Choroid plexus epithelial cell (primary cell): Measurements from ENCODE around the gene MAMDC4.
A peak's percentile ranks its signal among the peaks of the same experiment; 100 is the strongest.

ENCODE experiments used
- DNase-seq: peaks from one replicate; pipeline ENCODE4 v3.0.0-alpha.2; 2010; ENCODE audit warnings: low read depth
- H3K4me3 ChIP-seq: 2 replicates; pipeline ENCODE4 v1.5.1; 2011; ENCODE audit warnings: low read depth, mild to moderate bottlenecking, control low read depth, low read length, moderate library complexity
- CTCF ChIP-seq: conservative IDR thresholded peaks from 2 replicates; pipeline ENCODE4 v1.5.1; 2011; ENCODE audit warnings: low read depth, mild to moderate bottlenecking, control low read depth, inconsistent platforms, low read length, moderate library complexity

The MAMDC4 gene

GRCh38 chr9:136888454-136888853, 36.3 kb downstream of the MAMDC4 start:
- no peak for TF ChIP-seq CTCF
- DNase-seq: no peak
- no peak overlapping the region for H3K4me3 ChIP-seq

DNA sequence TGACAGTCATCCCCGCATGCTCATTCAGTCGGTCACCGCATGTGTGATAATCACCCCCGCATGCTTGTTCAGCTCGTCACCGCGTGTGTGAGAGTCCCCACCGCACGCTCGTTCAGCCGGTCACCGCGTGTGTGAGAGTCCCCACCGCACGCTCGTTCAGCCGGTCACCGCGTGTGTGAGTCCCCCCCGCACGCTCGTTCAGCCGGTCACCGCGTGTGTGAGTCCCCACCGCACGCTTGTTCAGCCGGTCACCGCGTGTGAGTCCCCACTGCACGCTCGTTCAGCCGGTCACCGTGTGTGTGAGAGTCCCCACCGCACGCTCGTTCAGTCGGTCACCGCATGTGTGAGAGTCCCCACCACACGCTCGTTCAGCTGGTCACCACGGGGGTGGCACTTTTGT, 37.7 kb downstream of the MAMDC4 start:
- no peak for DNase-seq
- no peak overlapping the region for H3K4me3 ChIP-seq
- TF ChIP-seq CTCF: no peak

DNA sequence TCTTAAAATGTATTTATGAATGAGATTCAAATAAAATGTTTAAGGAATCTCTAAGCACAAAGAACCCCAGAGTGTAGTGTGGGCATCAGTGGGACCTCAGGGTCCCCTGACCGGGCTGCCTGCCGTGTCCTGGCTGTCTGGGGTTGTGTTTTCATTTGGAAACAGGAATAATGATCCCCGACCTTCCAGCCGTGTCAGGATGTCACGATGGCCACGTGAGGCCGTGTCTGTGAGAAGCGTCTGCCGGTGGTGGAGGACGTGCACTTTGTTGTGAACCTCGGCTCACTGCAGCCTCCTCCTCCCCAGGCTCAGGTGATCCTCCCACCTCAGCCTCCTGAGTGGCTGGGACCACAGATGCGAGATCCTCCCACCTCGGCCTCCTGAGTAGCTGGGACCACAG, 38.5 kb downstream of the MAMDC4 start:
- no peak overlapping the region for H3K4me3 ChIP-seq
- no peak for DNase-seq
- no peak for TF ChIP-seq CTCF

GRCh38 chr9:136896027-136896426, 43.9 kb downstream of the MAMDC4 start:
- DNase-seq: no peak

GRCh38 chr9:136898483-136899100, 46.4 kb downstream of the MAMDC4 start:
- no peak for DNase-seq
- TF ChIP-seq CTCF: no peak
- H3K4me3 ChIP-seq: no peak overlapping the region

More at GRCh38 chr9:136896027-136896426, 43.9 kb downstream of the MAMDC4 start:
- no peak for TF ChIP-seq CTCF
- no peak overlapping the region for H3K4me3 ChIP-seq

GRCh38 chr9:136899196-136899595, 47.0 kb downstream of the MAMDC4 start:
- DNase-seq: no peak
- no peak overlapping the region for H3K4me3 ChIP-seq
- TF ChIP-seq CTCF: peak; percentile 9

- DNase-seq: no peak
- no peak for TF ChIP-seq CTCF
- H3K4me3 ChIP-seq: no peak overlapping the region
Observed at GRCh38 chr9:136900556-136900955, 48.4 kb downstream of the MAMDC4 start.
